ENCODE data around the gene MPZL3.
"Not testable (repeated sequence)": the region's sequence is repeated elsewhere in the genome, so short reads cannot be mapped to it uniquely, and the experiment has no call there.

MPZL3 gene

GRCh38 chr11:118199135-118199534 is 53.0 kb downstream of the MPZL3 start:
- no peaks in the 10 kb centered on the region for H3K36me3 ChIP-seq
- no peak for DNase-seq
- no peak for TF ChIP-seq CTCF (IDR thresholded peaks at IDR 0.05; ENCODE audit: low read depth, low read length)

GRCh38 chr11:118198370-118198769 is 53.8 kb downstream of the MPZL3 start:
- no peaks in the 10 kb centered on the region for H3K27me3 ChIP-seq (ENCODE audit: insufficient read depth, low read depth, severe bottlenecking)
- peak; percentile 93 for TF ChIP-seq CTCF (IDR thresholded peaks at IDR 0.05; ENCODE audit: low read depth, low read length)
- H3K27ac ChIP-seq: no peak overlapping the region
- H3K4me3 ChIP-seq (ENCODE audit: low read depth, low read length): no peak overlapping the region
- DNase-seq: peak; percentile 82
- H3K9me3 ChIP-seq (ENCODE audit: severe bottlenecking): no peaks in the 10 kb centered on the region
- H3K36me3 ChIP-seq: no peaks in the 10 kb centered on the region

More at GRCh38 chr11:118199135-118199534, 53.0 kb downstream of the MPZL3 start:
- H3K27ac ChIP-seq: no peak overlapping the region
- no peaks in the 10 kb centered on the region for H3K27me3 ChIP-seq (ENCODE audit: insufficient read depth, low read depth, severe bottlenecking)
- no peak overlapping the region for H3K4me3 ChIP-seq (ENCODE audit: low read depth, low read length)
- no peaks in the 10 kb centered on the region for H3K9me3 ChIP-seq (ENCODE audit: severe bottlenecking)

- no peak for DNase-seq
- H3K27ac ChIP-seq: no peak overlapping the region
- peaks cover 6% of the 10 kb centered on the region for H3K9me3 ChIP-seq (ENCODE audit: severe bottlenecking)
- no peak for TF ChIP-seq CTCF (IDR thresholded peaks at IDR 0.05; ENCODE audit: low read depth, low read length)
- H3K36me3 ChIP-seq: no peaks in the 10 kb centered on the region
- H3K4me3 ChIP-seq (ENCODE audit: low read depth, low read length): no peak overlapping the region
- no peaks in the 10 kb centered on the region for H3K27me3 ChIP-seq (ENCODE audit: insufficient read depth, low read depth, severe bottlenecking)
Measured at GRCh38 chr11:118194835-118195627, 57.1 kb downstream of the MPZL3 start.

DNA sequence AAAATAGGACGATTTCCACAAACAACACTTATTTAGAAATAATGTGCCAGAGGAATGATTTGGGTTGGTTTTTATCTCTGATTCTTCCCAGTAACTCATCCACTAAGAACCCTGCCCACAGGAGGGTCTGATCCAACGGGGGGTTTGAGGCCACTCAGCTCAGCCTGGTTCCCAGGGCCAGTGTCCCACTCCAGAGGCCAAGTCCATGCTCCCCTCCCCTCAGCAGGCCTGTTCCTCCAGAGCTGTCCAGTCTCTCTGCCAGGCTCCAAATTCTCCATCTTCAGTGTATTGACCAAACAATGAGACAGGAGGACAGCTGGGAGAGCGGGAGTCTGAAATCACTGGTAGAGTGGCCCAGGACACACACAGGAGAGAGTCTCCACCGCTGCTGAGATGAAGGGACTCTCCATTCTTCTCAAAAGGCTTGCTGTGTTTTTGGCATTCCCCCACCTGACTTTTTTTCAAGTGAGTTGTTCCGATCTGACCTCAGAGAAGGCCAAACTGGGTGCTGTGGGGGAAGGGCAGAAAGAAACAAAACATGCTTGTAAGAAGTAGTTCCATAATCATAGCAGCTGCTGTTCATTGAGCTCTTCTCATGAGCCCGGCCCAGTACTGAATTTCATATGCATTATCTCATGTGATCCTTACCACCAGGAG is 58.1 kb downstream of the MPZL3 start:
- Histone ChIP-seq H3K4me3 (ENCODE audit: low read depth, low read length) (no peak overlapping the region), H3K36me3 (no peaks in the 10 kb centered on the region), H3K27ac (no peak overlapping the region), H3K27me3 (ENCODE audit: insufficient read depth, low read depth, severe bottlenecking) (no peaks in the 10 kb centered on the region), H3K9me3 (ENCODE audit: severe bottlenecking) (peaks cover 6% of the 10 kb centered on the region)
- TF ChIP-seq CTCF (IDR thresholded peaks at IDR 0.05; ENCODE audit: low read depth, low read length): no peak
- no peak for DNase-seq

DNA sequence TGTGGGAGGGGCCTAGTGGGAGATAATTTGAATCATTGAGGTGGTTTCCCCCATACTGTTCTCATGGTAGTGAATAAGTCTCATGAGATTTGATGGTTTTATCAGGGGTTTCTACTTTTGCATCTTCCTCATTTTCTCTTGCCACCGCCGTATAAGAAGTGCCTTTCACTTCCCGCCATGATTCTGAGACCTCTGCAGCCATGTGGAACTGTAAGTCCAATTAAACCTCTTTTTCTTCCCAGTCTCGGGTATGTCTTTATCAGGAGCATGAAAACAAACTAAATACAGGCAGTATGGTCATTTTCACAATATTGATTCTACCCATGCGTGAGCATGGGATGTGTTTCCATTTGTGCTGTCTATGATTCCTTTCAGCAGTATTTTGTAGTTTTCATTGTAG is 59.3 kb downstream of the MPZL3 start:
- not testable (repeated sequence) for DNase-seq; H3K27me3 ChIP-seq (ENCODE audit: insufficient read depth, low read depth, severe bottlenecking); H3K9me3 ChIP-seq (ENCODE audit: severe bottlenecking); H3K27ac ChIP-seq; H3K4me3 ChIP-seq (ENCODE audit: low read depth, low read length); H3K36me3 ChIP-seq

DNA sequence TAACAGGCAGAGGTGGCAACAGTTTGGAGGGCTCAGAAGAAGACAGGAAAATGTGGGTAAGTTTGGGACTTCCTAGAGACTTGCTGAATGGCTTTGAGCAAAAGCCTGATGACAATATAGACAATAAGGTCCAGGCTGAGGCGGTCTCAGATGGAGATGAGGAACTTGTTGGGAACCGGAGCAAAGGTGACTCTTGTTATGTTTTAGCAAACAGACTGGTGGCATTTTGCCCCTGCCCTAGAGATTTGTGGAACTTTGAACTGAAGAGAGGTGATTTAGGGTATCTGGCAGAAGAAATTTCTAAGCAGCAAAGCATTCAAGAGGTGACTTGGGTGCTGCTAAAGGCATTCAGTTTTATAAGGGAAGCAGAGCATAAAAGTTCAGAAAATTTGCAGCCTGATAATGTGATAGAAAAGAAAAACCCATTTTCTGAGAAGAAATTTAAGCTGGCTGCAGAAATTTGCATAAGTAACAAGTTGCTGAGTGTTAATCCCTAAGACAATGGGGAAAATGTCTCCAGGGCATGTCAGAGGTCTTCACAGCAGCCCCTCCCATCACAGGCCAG is 61.1 kb downstream of the MPZL3 start:
- not testable (repeated sequence) for H3K27ac ChIP-seq; DNase-seq; H3K4me3 ChIP-seq (ENCODE audit: low read depth, low read length); H3K27me3 ChIP-seq (ENCODE audit: insufficient read depth, low read depth, severe bottlenecking); H3K9me3 ChIP-seq (ENCODE audit: severe bottlenecking); H3K36me3 ChIP-seq

All from WERI-Rb-1 (cell line).